HEK293 (cell line): ENCODE measurements around the gene ENTREP3.

Source experiments
- CTCF ChIA-PET: fragments of 350-600 bp; formaldehyde crosslinking; extraction: SDS; loops from one replicate; lab custom pipeline; 2021; ENCODE audit warnings: antibody characterized with exemption; lab: Yijun Ruan, JAX
- POLR2A ChIA-PET: fragments of 300-600 bp; formaldehyde crosslinking; extraction: SDS; loops from one replicate; lab custom pipeline; 2020; ENCODE audit warnings: antibody characterized with exemption, inconsistent platforms; lab: Yijun Ruan, JAX
- H3K27ac ChIP-seq: fragments of 200-500 bp; sonication (Bioruptor generic); 2 replicates; pipeline ENCODE4 v1.5.1; 2014; ENCODE audit warnings: low read depth, low read length, control low read depth, inconsistent platforms; ENCODE audit errors: extremely low read depth
- H3K36me3 ChIP-seq, 2 experiments: fragments of 200-500 bp in 1 of 2; sonication (Bioruptor generic) in 1 of 2; 1 replicate in 1 of 2; 2 replicates in 1 of 2; pipeline ENCODE4 v1.5.1; 2014 to 2017; ENCODE audit warnings: inconsistent platforms in 2 of 2, low read length in 2 of 2; ENCODE audit not compliant: control insufficient read depth in 2 of 2, insufficient read depth in 1 of 2
- H3K4me1 ChIP-seq: fragments of 200-500 bp; sonication (Bioruptor generic); 2 replicates; pipeline ENCODE4 v1.5.1; 2014; ENCODE audit warnings: mild to moderate bottlenecking, low read length, inconsistent platforms; ENCODE audit not compliant: control insufficient read depth, insufficient read depth
- H3K4me3 ChIP-seq: 2 replicates; pipeline ENCODE4 v1.5.1; 2011; ENCODE audit warnings: low read depth, mild to moderate bottlenecking, control low read depth, low read length, moderate library complexity
- H3K9me3 ChIP-seq: fragments of 200-500 bp; sonication (Bioruptor generic); 2 replicates; pipeline ENCODE4 v1.5.1; 2014; ENCODE audit warnings: low read depth, low read length, inconsistent platforms; ENCODE audit not compliant: control insufficient read depth, insufficient read depth
- EGR2 ChIP-seq: fragments of 450-650 bp; formaldehyde crosslinking; IDR thresholded peaks from 2 replicates; pipeline ENCODE4 v1.5.1; 2016; ENCODE audit warnings: low read depth, missing biosample characterization, missing genetic modification characterization
- FEZF1 ChIP-seq: fragments of 450-650 bp; formaldehyde crosslinking; IDR thresholded peaks from 2 replicates; pipeline ENCODE4 v1.5.1; 2016; ENCODE audit warnings: missing biosample characterization, missing genetic modification characterization
- GLI4 ChIP-seq: fragments of 450-650 bp; formaldehyde crosslinking; IDR thresholded peaks from 2 replicates; pipeline ENCODE4 v1.5.1; 2016; ENCODE audit warnings: missing biosample characterization, missing genetic modification characterization
- GLIS2 ChIP-seq: fragments of 450-650 bp; formaldehyde crosslinking; IDR thresholded peaks from 2 replicates; pipeline ENCODE4 v1.5.1; 2016; ENCODE audit warnings: missing biosample characterization, missing genetic modification characterization
- HOXC10 ChIP-seq: sonication (generic); formaldehyde crosslinking; IDR thresholded peaks from 2 replicates; pipeline ENCODE4 v1.8.1; 2023; ENCODE audit warnings: mild to moderate bottlenecking, missing genetic modification reagents
- HOXD13 ChIP-seq: sonication (generic); formaldehyde crosslinking; IDR thresholded peaks from 2 replicates; pipeline ENCODE4 v1.8.0; 2022; ENCODE audit warnings: missing genetic modification reagents, borderline replicate concordance
- IKZF3 ChIP-seq: fragments of 450-650 bp; IDR thresholded peaks from 2 replicates; pipeline ENCODE4 v1.5.0; 2018; ENCODE audit warnings: missing biosample characterization, mild to moderate bottlenecking, missing genetic modification characterization, moderate library complexity
- MZF1 ChIP-seq: fragments of 450-650 bp; formaldehyde crosslinking; IDR thresholded peaks from 2 replicates; pipeline ENCODE4 v1.5.1; 2017; ENCODE audit warnings: missing biosample characterization, missing genetic modification characterization, borderline replicate concordance
- RBAK ChIP-seq: fragments of 450-650 bp; formaldehyde crosslinking; IDR thresholded peaks from 2 replicates; pipeline ENCODE4 v1.5.1; 2016; ENCODE audit warnings: missing biosample characterization, missing genetic modification characterization
- SCRT2 ChIP-seq: fragments of 450-650 bp; formaldehyde crosslinking; IDR thresholded peaks from 2 replicates; pipeline ENCODE4 v1.5.1; 2016; ENCODE audit warnings: missing biosample characterization, missing genetic modification characterization
- WT1 ChIP-seq: fragments of 450-650 bp; formaldehyde crosslinking; IDR thresholded peaks from 2 replicates; pipeline ENCODE4 v1.5.1; 2016; ENCODE audit warnings: missing biosample characterization, missing genetic modification characterization
- ZBTB1 ChIP-seq: fragments of 450-650 bp; formaldehyde crosslinking; IDR thresholded peaks from 2 replicates; pipeline ENCODE4 v1.5.1; 2016; ENCODE audit warnings: missing biosample characterization, missing genetic modification characterization
- ZBTB21 ChIP-seq: fragments of 450-650 bp; formaldehyde crosslinking; IDR thresholded peaks from 2 replicates; pipeline ENCODE4 v1.5.1; 2017; ENCODE audit warnings: missing biosample characterization, missing genetic modification characterization
- ZIC2 ChIP-seq: fragments of 450-650 bp; formaldehyde crosslinking; IDR thresholded peaks from 2 replicates; pipeline ENCODE4 v1.5.1; 2016; ENCODE audit warnings: missing biosample characterization, missing genetic modification characterization
- ZNF146 ChIP-seq: fragments of 450-650 bp; formaldehyde crosslinking; IDR thresholded peaks from 2 replicates; pipeline ENCODE4 v1.5.1; 2016; ENCODE audit warnings: missing biosample characterization, missing genetic modification characterization
- ZNF169 ChIP-seq: fragments of 450-650 bp; formaldehyde crosslinking; IDR thresholded peaks from 2 replicates; pipeline ENCODE4 v1.5.1; 2016; ENCODE audit warnings: missing biosample characterization, missing genetic modification characterization
- ZNF214 ChIP-seq: fragments of 450-650 bp; formaldehyde crosslinking; IDR thresholded peaks from 2 replicates; pipeline ENCODE4 v1.5.1; 2017; ENCODE audit warnings: missing biosample characterization, mild to moderate bottlenecking, missing genetic modification characterization, borderline replicate concordance
- ZNF391 ChIP-seq: fragments of 450-650 bp; formaldehyde crosslinking; IDR thresholded peaks from 2 replicates; pipeline ENCODE4 v1.5.1; 2016; ENCODE audit warnings: low read depth, missing biosample characterization, missing genetic modification characterization, borderline replicate concordance
- ZNF404 ChIP-seq: fragments of 450-650 bp; formaldehyde crosslinking; IDR thresholded peaks from 2 replicates; pipeline ENCODE4 v1.5.1; 2017; ENCODE audit warnings: missing biosample characterization, missing genetic modification characterization
- ZNF501 ChIP-seq: fragments of 450-650 bp; formaldehyde crosslinking; IDR thresholded peaks from 2 replicates; pipeline ENCODE4 v1.5.1; 2016; ENCODE audit warnings: missing biosample characterization, missing genetic modification characterization
- ZNF513 ChIP-seq: fragments of 450-650 bp; IDR thresholded peaks from 2 replicates; pipeline ENCODE4 v1.5.1; 2018; ENCODE audit warnings: missing biosample characterization, missing genetic modification characterization
- ZNF571 ChIP-seq: fragments of 450-650 bp; formaldehyde crosslinking; IDR thresholded peaks from 2 replicates; pipeline ENCODE4 v1.5.0; 2017; ENCODE audit warnings: missing biosample characterization, missing genetic modification characterization
- ZNF610 ChIP-seq: fragments of 450-650 bp; formaldehyde crosslinking; IDR thresholded peaks from 2 replicates; pipeline ENCODE4 v1.5.1; 2016; ENCODE audit warnings: missing biosample characterization, missing genetic modification characterization, borderline replicate concordance
- ZNF624 ChIP-seq: fragments of 450-650 bp; formaldehyde crosslinking; IDR thresholded peaks from 2 replicates; pipeline ENCODE4 v1.5.1; 2017; ENCODE audit warnings: missing biosample characterization, missing genetic modification characterization
- ZNF629 ChIP-seq: fragments of 450-650 bp; formaldehyde crosslinking; IDR thresholded peaks from 2 replicates; pipeline ENCODE4 v1.5.1; 2017; ENCODE audit warnings: missing biosample characterization, missing genetic modification characterization
- ZNF658 ChIP-seq: fragments of 450-650 bp; formaldehyde crosslinking; IDR thresholded peaks from 2 replicates; pipeline ENCODE4; 2016; ENCODE audit warnings: missing biosample characterization, missing genetic modification characterization
- ZNF792 ChIP-seq: fragments of 450-650 bp; formaldehyde crosslinking; IDR thresholded peaks from 2 replicates; pipeline ENCODE4 v1.5.1; 2016; ENCODE audit warnings: missing biosample characterization, missing genetic modification characterization
- TF ChIP-seq, protein P1 (sequence below): fragments of 450-650 bp; formaldehyde crosslinking; IDR thresholded peaks from 2 replicates; pipeline ENCODE4 v1.5.1; 2016; ENCODE audit warnings: missing biosample characterization, missing genetic modification characterization
- TF ChIP-seq, protein P2 (sequence below): fragments of 450-650 bp; formaldehyde crosslinking; IDR thresholded peaks from 2 replicates; pipeline ENCODE4 v1.5.1; 2017; ENCODE audit warnings: missing biosample characterization, missing genetic modification characterization
- TF ChIP-seq, protein P3 (sequence below): fragments of 450-650 bp; formaldehyde crosslinking; optimal IDR thresholded peaks from 2 replicates; pipeline ENCODE3; 2016; ENCODE audit warnings: missing biosample characterization, mild to moderate bottlenecking, missing genetic modification characterization

Gene ENTREP3

GRCh38 chr1:155272466-155273342 lies 17.4 kb upstream of the ENTREP3 start (continued):
- TF ChIP-seq, protein P1, sequence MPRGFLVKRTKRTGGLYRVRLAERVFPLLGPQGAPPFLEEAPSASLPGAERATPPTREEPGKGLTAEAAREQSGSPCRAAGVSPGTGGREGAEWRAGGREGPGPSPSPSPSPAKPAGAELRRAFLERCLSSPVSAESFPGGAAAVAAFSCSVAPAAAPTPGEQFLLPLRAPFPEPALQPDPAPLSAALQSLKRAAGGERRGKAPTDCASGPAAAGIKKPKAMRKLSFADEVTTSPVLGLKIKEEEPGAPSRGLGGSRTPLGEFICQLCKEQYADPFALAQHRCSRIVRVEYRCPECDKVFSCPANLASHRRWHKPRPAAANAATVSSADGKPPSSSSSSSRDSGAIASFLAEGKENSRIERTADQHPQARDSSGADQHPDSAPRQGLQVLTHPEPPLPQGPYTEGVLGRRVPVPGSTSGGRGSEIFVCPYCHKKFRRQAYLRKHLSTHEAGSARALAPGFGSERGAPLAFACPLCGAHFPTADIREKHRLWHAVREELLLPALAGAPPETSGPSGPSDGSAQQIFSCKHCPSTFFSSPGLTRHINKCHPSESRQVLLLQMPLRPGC, result no peak
- no peak for TF ChIP-seq IKZF3 (tag by site-specific recombination)
- TF ChIP-seq HOXC10 (CRISPR knock-in tag), result 0 out of 2 replicates have a peak, but pooled peaks have one; percentile 44
- TF ChIP-seq MZF1 (tag by site-specific recombination), result no peak
- TF ChIP-seq GLIS2, result no peak
- TF ChIP-seq GLI4 (tag by site-specific recombination), result no peak; the same call in 1 of the 2 replicates
- TF ChIP-seq ZIC2 (tag by site-specific recombination), result no peak
- no peak for TF ChIP-seq ZBTB1 (tag by site-specific recombination)
- no peak for TF ChIP-seq ZNF404 (tag by site-specific recombination)
- TF ChIP-seq ZNF571 (tag by site-specific recombination), result no peak
- TF ChIP-seq ZNF792 (tag by site-specific recombination), result no peak
- no peak for TF ChIP-seq ZNF624
- peak; percentile 71 for TF ChIP-seq SCRT2 (tag by site-specific recombination)
- no peak for TF ChIP-seq ZNF658
- TF ChIP-seq RBAK, result no peak
- TF ChIP-seq ZNF501, result 0 out of 2 replicates have a peak, but pooled peaks have one; percentile 22
- TF ChIP-seq FEZF1 (tag by site-specific recombination), result no peak
- no peak for TF ChIP-seq ZNF629 (tag by site-specific recombination)
- TF ChIP-seq WT1 (tag by site-specific recombination), result peak; percentile 17; the same call in 1 of the 2 replicates
- TF ChIP-seq ZNF610 (tag by site-specific recombination), result no peak

GRCh38 chr1:155269381-155269780 lies 14.1 kb upstream of the ENTREP3 start:
- Histone ChIP-seq H3K27ac (no peak overlapping the region), H3K9me3 (no peaks in the 10 kb centered on the region), H3K4me3 (no peak overlapping the region), H3K36me3 (peaks cover 32 to 78% of the 10 kb centered on the region in 2 experiments), H3K4me1 (no peaks in the 10 kb centered on the region)
- ChIA-PET CTCF (interaction anchor here (1.5 kb wide), 1 partner anchor 19 kb away, joined by 5 read pairs; no protein-coding TSS in a partner anchor), POLR2A (no interaction called here)
- TF ChIP-seq ZNF146 (tag by site-specific recombination) (no peak), ZNF214 (tag by site-specific recombination) (no peak), ZNF513 (tag by site-specific recombination) (no peak), HOXD13 (no peak), ZNF391 (tag by site-specific recombination) (no peak), EGR2 (tag by site-specific recombination) (no peak), ZBTB21 (tag by site-specific recombination) (no peak), ZNF169 (tag by site-specific recombination) (no peak), ZNF658 (no peak)
- TF ChIP-seq, protein P2, sequence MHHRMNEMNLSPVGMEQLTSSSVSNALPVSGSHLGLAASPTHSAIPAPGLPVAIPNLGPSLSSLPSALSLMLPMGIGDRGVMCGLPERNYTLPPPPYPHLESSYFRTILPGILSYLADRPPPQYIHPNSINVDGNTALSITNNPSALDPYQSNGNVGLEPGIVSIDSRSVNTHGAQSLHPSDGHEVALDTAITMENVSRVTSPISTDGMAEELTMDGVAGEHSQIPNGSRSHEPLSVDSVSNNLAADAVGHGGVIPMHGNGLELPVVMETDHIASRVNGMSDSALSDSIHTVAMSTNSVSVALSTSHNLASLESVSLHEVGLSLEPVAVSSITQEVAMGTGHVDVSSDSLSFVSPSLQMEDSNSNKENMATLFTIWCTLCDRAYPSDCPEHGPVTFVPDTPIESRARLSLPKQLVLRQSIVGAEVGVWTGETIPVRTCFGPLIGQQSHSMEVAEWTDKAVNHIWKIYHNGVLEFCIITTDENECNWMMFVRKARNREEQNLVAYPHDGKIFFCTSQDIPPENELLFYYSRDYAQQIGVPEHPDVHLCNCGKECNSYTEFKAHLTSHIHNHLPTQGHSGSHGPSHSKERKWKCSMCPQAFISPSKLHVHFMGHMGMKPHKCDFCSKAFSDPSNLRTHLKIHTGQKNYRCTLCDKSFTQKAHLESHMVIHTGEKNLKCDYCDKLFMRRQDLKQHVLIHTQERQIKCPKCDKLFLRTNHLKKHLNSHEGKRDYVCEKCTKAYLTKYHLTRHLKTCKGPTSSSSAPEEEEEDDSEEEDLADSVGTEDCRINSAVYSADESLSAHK, result no peak
- TF ChIP-seq, protein P3, sequence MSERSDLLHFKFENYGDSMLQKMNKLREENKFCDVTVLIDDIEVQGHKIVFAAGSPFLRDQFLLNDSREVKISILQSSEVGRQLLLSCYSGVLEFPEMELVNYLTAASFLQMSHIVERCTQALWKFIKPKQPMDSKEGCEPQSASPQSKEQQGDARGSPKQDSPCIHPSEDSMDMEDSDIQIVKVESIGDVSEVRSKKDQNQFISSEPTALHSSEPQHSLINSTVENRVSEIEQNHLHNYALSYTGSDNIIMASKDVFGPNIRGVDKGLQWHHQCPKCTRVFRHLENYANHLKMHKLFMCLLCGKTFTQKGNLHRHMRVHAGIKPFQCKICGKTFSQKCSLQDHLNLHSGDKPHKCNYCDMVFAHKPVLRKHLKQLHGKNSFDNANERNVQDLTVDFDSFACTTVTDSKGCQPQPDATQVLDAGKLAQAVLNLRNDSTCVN (tag by site-specific recombination), result no peak
- TF ChIP-seq, protein P1, result no peak
